ENCODE data around the gene RABEP2.
"Not testable (repeated sequence)": the region's sequence is repeated elsewhere in the genome, so short reads cannot be mapped to it uniquely, and the experiment has no call there.

The RABEP2 gene

GRCh38 chr16:28932339-28933141, 7.5 kb upstream of the RABEP2 start:
- no peak for DNase-seq

- no peak for DNase-seq
Observed at GRCh38 chr16:28931801-28932225, 6.8 kb upstream of the RABEP2 start, which contains the start of gene CD19. TSS of gene CD19 (plus strand) at chr16:28931971. CDS start at chr16:28932001, 30 bp downstream.

- DNase-seq = peak; percentile 66
Observed at GRCh38 chr16:28930652-28931051, 5.6 kb upstream of the RABEP2 start.

GRCh38 chr16:28930203-28930602, 5.2 kb upstream of the RABEP2 start:
- no peak for DNase-seq

- no peak for DNase-seq
Observed at GRCh38 chr16:28927815-28928214, 2.8 kb upstream of the RABEP2 start.

GRCh38 chr16:28926284-28926683, 1.2 kb upstream of the RABEP2 start:
- DNase-seq = not testable (repeated sequence)

- peak; percentile 68 for DNase-seq
Observed at GRCh38 chr16:28925386-28926228, 569 bp upstream of the RABEP2 start.

GRCh38 chr16:28924399-28924761, 658 bp downstream of the RABEP2 start:
- no peak for DNase-seq

- no peak for DNase-seq
Observed at GRCh38 chr16:28923652-28924398, 1.2 kb downstream of the RABEP2 start.

GRCh38 chr16:28923231-28923587, 1.8 kb downstream of the RABEP2 start:
- no peak for DNase-seq

- DNase-seq = no peak
Observed at GRCh38 chr16:28918698-28919097, 6.3 kb downstream of the RABEP2 start.

GRCh38 chr16:28917095-28917494, 7.9 kb downstream of the RABEP2 start:
- no peak for DNase-seq

GRCh38 chr16:28915181-28915580, 9.9 kb downstream of the RABEP2 start:
- no peak for DNase-seq

GRCh38 chr16:28913946-28914724, 10.9 kb downstream of the RABEP2 start:
- DNase-seq = no peak

- no peak for DNase-seq
Observed at GRCh38 chr16:28912558-28912957, 12.5 kb downstream of the RABEP2 start.

GRCh38 chr16:28910086-28911031, 14.7 kb downstream of the RABEP2 start:
- no peak for DNase-seq

GRCh38 chr16:28905800-28906372, 19.2 kb downstream of the RABEP2 start:
- no peak for DNase-seq

GRCh38 chr16:28905229-28905754, 19.7 kb downstream of the RABEP2 start:
- DNase-seq = no peak

GRCh38 chr16:28904828-28905227, 20.2 kb downstream of the RABEP2 start:
- DNase-seq = no peak

GRCh38 chr16:28904363-28904762, 20.7 kb downstream of the RABEP2 start:
- DNase-seq = no peak

All from GF-D8 (cell line).